ENCODE results near the gene OLFML3. TPM values are rescaled to one million over a fixed set of nuclear protein-coding genes. Genes with fewer than 3 reads are reported as not detected.

The OLFML3 gene
- total RNA-seq, 1 experiment from 2014 or later = 319 TPM

DNA sequence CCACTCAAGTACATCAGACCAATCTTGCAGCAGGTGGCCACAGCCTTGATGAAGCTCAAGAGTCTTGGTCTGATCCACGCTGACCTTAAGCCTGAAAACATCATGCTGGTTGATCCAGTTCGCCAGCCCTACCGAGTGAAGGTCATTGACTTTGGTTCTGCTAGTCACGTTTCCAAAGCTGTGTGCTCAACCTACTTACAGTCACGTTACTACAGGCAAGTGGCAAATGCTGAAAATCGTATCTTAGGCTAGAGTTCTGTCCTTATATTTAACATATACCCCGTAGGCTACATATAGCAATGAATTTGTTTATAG is 38.1 kb upstream of the OLFML3 start:
- ChIA-PET CTCF (no interaction called here), POLR2A (ENCODE audit: low non-redundant PET) (interaction anchor here (0.5 to 0.6 kb wide), 2 partner anchors 38 to 275 kb away, joined by 3 to 8 read pairs; partner anchors contain the start of gene OLFML3)
- no TSS peak for BruUV-seq (replicated peaks)
- H3K27me3 ChIP-seq (replicated peaks; ENCODE audit: insufficient read depth, low read depth, low read length, poor library complexity) = no peaks in the 10 kb centered on the region
- intact Hi-C loops (cut with micrococcal nuclease; ENCODE audit: unreplicated experiment) = no loop called here
- H3K36me3 ChIP-seq (ENCODE audit: insufficient read depth, low read length, poor library complexity, severe bottlenecking) = peaks cover 46% of the 10 kb centered on the region
- H3K4me3 ChIP-seq (ENCODE audit: low read depth, low read length, poor library complexity, severe bottlenecking) = no peak overlapping the region
- peaks cover 31% of the 10 kb centered on the region for H3K4me1 ChIP-seq (ENCODE audit: insufficient read depth, low read length, poor library complexity, severe bottlenecking)
- TF ChIP-seq CTCF (conservative IDR thresholded peaks at IDR 0.05; ENCODE audit: low read depth, low read length) (no peak), EZH2 (IDR thresholded peaks at IDR 0.05; ENCODE audit: borderline replicate concordance, low read depth, low read length, poor library complexity, severe bottlenecking) (no peak)
- no peak for DNase-seq (ENCODE audit: low spot score)
- no peak overlapping the region for H3K27ac ChIP-seq (ENCODE audit: low read depth, low read length, poor library complexity, severe bottlenecking)
- H3K9me3 ChIP-seq (ENCODE audit: low read depth, low read length, poor library complexity, severe bottlenecking) = peaks cover 11% of the 10 kb centered on the region

GRCh38 chr1:113942527-113942926 is 36.7 kb upstream of the OLFML3 start:
- peaks cover 46% of the 10 kb centered on the region for H3K36me3 ChIP-seq (ENCODE audit: insufficient read depth, low read length, poor library complexity, severe bottlenecking)
- intact Hi-C loops (cut with micrococcal nuclease; ENCODE audit: unreplicated experiment) = no loop called here
- DNase-seq (ENCODE audit: low spot score) = no peak
- BruUV-seq (replicated peaks) = no TSS peak
- no peak overlapping the region for H3K4me3 ChIP-seq (ENCODE audit: low read depth, low read length, poor library complexity, severe bottlenecking)
- TF ChIP-seq EZH2 (IDR thresholded peaks at IDR 0.05; ENCODE audit: borderline replicate concordance, low read depth, low read length, poor library complexity, severe bottlenecking) (no peak), CTCF (conservative IDR thresholded peaks at IDR 0.05; ENCODE audit: low read depth, low read length) (no peak)
- H3K27me3 ChIP-seq (replicated peaks; ENCODE audit: insufficient read depth, low read depth, low read length, poor library complexity) = no peaks in the 10 kb centered on the region
- no peak overlapping the region for H3K27ac ChIP-seq (ENCODE audit: low read depth, low read length, poor library complexity, severe bottlenecking)
- ChIA-PET CTCF (no interaction called here), POLR2A (ENCODE audit: low non-redundant PET) (no interaction called here)
- peaks cover 33% of the 10 kb centered on the region for H3K4me1 ChIP-seq (ENCODE audit: insufficient read depth, low read length, poor library complexity, severe bottlenecking)
- H3K9me3 ChIP-seq (ENCODE audit: low read depth, low read length, poor library complexity, severe bottlenecking) = peaks cover 11% of the 10 kb centered on the region

DNA sequence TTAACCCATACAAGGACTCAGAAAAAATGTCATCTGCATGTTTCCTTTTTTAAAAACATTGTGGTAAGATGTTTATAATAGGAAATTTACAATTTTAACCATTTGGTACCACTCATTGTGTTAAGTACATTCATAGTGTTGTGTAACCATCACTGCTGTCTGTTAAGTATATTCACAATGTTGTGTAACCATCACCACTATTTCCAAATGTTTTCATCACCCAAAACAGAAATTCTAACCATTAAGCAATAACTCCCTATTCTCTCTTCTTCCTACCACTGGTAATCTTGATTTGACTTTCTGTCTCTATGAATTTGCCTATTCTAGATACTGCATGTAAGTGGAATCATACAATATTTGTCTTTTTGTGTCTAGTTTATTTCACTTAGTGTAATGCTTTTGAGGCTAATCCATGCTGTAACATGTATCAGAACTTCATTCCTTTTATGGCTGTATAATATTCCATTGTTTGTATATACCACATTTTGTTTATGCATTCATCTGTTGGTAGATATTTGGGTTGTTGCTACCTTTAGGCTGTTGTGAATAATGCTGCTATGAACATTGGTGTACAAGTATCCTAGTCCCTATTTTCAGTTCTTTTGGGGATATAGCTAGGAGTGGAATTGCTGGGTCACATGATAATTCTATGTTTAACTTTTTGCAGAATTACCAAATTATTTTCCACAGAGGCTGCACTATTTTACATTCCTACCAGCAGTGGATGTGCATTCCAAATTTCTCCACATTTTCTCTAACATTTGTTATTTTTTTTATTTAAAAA is 36.1 kb upstream of the OLFML3 start:
- Histone ChIP-seq H3K9me3 (ENCODE audit: low read depth, low read length, poor library complexity, severe bottlenecking) (peaks cover 11% of the 10 kb centered on the region), H3K27me3 (replicated peaks; ENCODE audit: insufficient read depth, low read depth, low read length, poor library complexity) (no peaks in the 10 kb centered on the region), H3K36me3 (ENCODE audit: insufficient read depth, low read length, poor library complexity, severe bottlenecking) (peaks cover 46% of the 10 kb centered on the region), H3K4me3 (ENCODE audit: low read depth, low read length, poor library complexity, severe bottlenecking) (no peak overlapping the region), H3K4me1 (ENCODE audit: insufficient read depth, low read length, poor library complexity, severe bottlenecking) (peaks cover 33% of the 10 kb centered on the region), H3K27ac (ENCODE audit: low read depth, low read length, poor library complexity, severe bottlenecking) (no peak overlapping the region)
- CTCF ChIA-PET = no interaction called here
- no peak for TF ChIP-seq CTCF (conservative IDR thresholded peaks at IDR 0.05; ENCODE audit: low read depth, low read length)
- no peak for TF ChIP-seq EZH2 (IDR thresholded peaks at IDR 0.05; ENCODE audit: borderline replicate concordance, low read depth, low read length, poor library complexity, severe bottlenecking)
- intact Hi-C loops (cut with micrococcal nuclease; ENCODE audit: unreplicated experiment) = no loop called here
- BruUV-seq (replicated peaks) = no TSS peak
- POLR2A ChIA-PET (ENCODE audit: low non-redundant PET) = no interaction called here
- DNase-seq (ENCODE audit: low spot score) = no peak
